ENCODE measurements around the gene ETNK1. TPM values are rescaled to one million over a fixed set of nuclear protein-coding genes. Genes with fewer than 3 reads are reported as not detected.
A peak's percentile ranks its signal among the peaks of the same experiment; 100 is the strongest.

Gene ETNK1
- total RNA-seq, 2 experiments from 2014 or later = 24.3 to 26.4 TPM

- no peaks in the 10 kb centered on the region for H3K36me3 ChIP-seq (ENCODE audit: insufficient read depth, low read length)
- peaks cover 10% of the 10 kb centered on the region for H3K27me3 Mint-ChIP-seq
- no peaks in the 10 kb centered on the region for H3K36me3 Mint-ChIP-seq (ENCODE audit: low read depth)
- no peak overlapping the region for H3K27ac Mint-ChIP-seq
- DNase-seq (peak in 2 of 14 experiments; percentile 18 to 27), ATAC-seq (ENCODE audit: poor library complexity) (no peak)
- CTCF ChIA-PET = no interaction called here
- H3K27ac ChIP-seq (ENCODE audit: low read depth in 1 of 2, low read length in 2 of 2) = no peak overlapping the region
- H3K9me3 ChIP-seq (ENCODE audit: control insufficient read depth in 1 of 2, insufficient read depth in 1 of 2, low read length in 2 of 2) = no peaks in the 10 kb centered on the region
- TF ChIP-seq CTCF (IDR thresholded peaks at IDR 0.05) = no peak
- no peaks in the 10 kb centered on the region for H3K4me1 Mint-ChIP-seq (ENCODE audit: low read depth)
- no peak overlapping the region for H3K4me3 ChIP-seq (ENCODE audit: low read length)
- H3K9me3 Mint-ChIP-seq = no peaks in the 10 kb centered on the region
- H3K4me3 Mint-ChIP-seq = no peak overlapping the region
- no peaks in the 10 kb centered on the region for H3K4me1 ChIP-seq (ENCODE audit: insufficient read depth, low read length)
- POLR2A ChIA-PET = no interaction called here
- peaks cover 0 to 5% of the 10 kb centered on the region in 2 experiments for H3K27me3 ChIP-seq (ENCODE audit: control insufficient read depth in 1 of 2, insufficient read depth in 2 of 2, low read length in 2 of 2)
- intact Hi-C loops (cut with DNase I, micrococcal nuclease) = no loop called here
Measured at GRCh38 chr12:22729957-22730443, 105.0 kb downstream of the ETNK1 start.

GRCh38 chr12:22731236-22731635, 106.3 kb downstream of the ETNK1 start:
- Mint-ChIP-seq H3K36me3 (ENCODE audit: low read depth) (no peaks in the 10 kb centered on the region), H3K27me3 (peaks cover 5% of the 10 kb centered on the region), H3K4me1 (ENCODE audit: low read depth) (no peaks in the 10 kb centered on the region), H3K27ac (no peak overlapping the region), H3K4me3 (no peak overlapping the region), H3K9me3 (no peaks in the 10 kb centered on the region)
- TF ChIP-seq CTCF (IDR thresholded peaks at IDR 0.05) = no peak
- DNase-seq = no peak
- Histone ChIP-seq H3K36me3 (ENCODE audit: insufficient read depth, low read length) (no peaks in the 10 kb centered on the region), H3K27me3 (ENCODE audit: control insufficient read depth in 1 of 2, insufficient read depth in 2 of 2, low read length in 2 of 2) (peaks cover 0 to 4% of the 10 kb centered on the region in 2 experiments), H3K4me3 (ENCODE audit: low read length) (no peak overlapping the region), H3K4me1 (ENCODE audit: insufficient read depth, low read length) (no peaks in the 10 kb centered on the region), H3K27ac (ENCODE audit: low read depth in 1 of 2, low read length in 2 of 2) (no peak overlapping the region), H3K9me3 (ENCODE audit: control insufficient read depth in 1 of 2, insufficient read depth in 1 of 2, low read length in 2 of 2) (no peaks in the 10 kb centered on the region)
- intact Hi-C loops (cut with DNase I, micrococcal nuclease) = no loop called here
- ATAC-seq (ENCODE audit: poor library complexity) = no peak
- POLR2A ChIA-PET = no interaction called here
- CTCF ChIA-PET = no interaction called here

- Mint-ChIP-seq H3K4me3 (no peak overlapping the region), H3K27me3 (no peaks in the 10 kb centered on the region), H3K27ac (no peak overlapping the region), H3K4me1 (ENCODE audit: low read depth) (no peaks in the 10 kb centered on the region), H3K9me3 (no peaks in the 10 kb centered on the region), H3K36me3 (ENCODE audit: low read depth) (no peaks in the 10 kb centered on the region)
- intact Hi-C loops (cut with DNase I, micrococcal nuclease) = no loop called here
- TF ChIP-seq CTCF (IDR thresholded peaks at IDR 0.05) = no peak
- ChIA-PET POLR2A (no interaction called here), CTCF (no interaction called here)
- no peaks in the 10 kb centered on the region for H3K4me1 ChIP-seq (ENCODE audit: insufficient read depth, low read length)
- DNase-seq = no peak
- H3K4me3 ChIP-seq (ENCODE audit: low read length) = no peak overlapping the region
- no peak overlapping the region for H3K27ac ChIP-seq (ENCODE audit: low read depth in 1 of 2, low read length in 2 of 2)
- no peak for ATAC-seq (ENCODE audit: poor library complexity)
- H3K9me3 ChIP-seq (ENCODE audit: control insufficient read depth in 1 of 2, insufficient read depth in 1 of 2, low read length in 2 of 2) = no peaks in the 10 kb centered on the region
- no peaks in the 10 kb centered on the region for H3K36me3 ChIP-seq (ENCODE audit: insufficient read depth, low read length)
- peaks cover 0 to 4% of the 10 kb centered on the region in 2 experiments for H3K27me3 ChIP-seq (ENCODE audit: control insufficient read depth in 1 of 2, insufficient read depth in 2 of 2, low read length in 2 of 2)
Measured at GRCh38 chr12:22733756-22734155, 108.8 kb downstream of the ETNK1 start.

Measured in CD4-positive, alpha-beta T cell (primary cell).